GM19023 (cell line): ENCODE measurements around the gene SMURF2.
"Not testable (repeated sequence)": the region's sequence is repeated elsewhere in the genome, so short reads cannot be mapped to it uniquely, and the experiment has no call there.

Source experiments
- ATAC-seq: cut with Tn5 transposase; IDR thresholded peaks from one replicate; pipeline ENCODE4 v1.9.1; 2021; ENCODE audit warnings: mild to moderate bottlenecking, moderate library complexity; ENCODE audit not compliant: unreplicated experiment

Gene SMURF2

DNA sequence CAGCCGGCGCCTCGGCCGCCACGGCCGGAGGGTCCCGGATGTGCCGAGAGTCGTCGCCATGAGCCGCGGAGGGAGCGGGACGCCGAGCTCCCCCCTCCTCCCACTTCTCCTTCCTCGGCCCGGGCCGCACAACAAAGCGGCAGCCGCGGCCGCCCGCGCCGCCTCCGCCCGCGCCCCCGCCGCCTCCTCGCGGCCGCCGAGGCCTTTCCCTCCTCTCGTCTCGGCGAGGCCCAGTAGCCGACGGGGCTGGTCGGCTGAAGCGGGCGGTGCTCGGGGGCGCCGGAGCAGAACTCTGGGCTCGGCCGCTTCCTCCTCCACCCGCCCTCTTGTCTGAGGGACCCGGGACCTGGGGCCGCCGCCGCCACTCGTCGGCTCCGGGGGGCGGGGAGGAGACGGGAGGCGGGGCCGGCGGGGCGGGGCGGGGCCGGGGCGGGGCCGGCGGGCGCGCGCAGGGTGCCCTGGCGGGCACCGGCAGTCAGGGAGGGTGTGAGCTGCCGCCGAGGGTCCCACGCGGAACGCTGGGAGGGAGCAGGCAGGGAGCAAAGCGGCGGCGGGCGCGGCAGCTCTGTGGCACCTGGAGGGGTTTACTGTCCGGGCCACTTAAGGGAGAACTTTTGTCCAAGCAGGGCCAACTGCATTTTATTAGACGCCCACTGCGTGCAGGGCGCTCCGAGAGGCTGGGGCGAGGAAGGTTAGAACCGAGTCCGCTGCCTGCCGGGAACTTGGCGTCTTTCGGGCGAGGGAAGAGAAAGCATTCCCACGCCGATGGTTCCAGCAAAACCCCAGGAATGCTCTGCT, at the start of gene SMURF2:
Gene SMURF2 (minus strand): TSS at position 332 of the 798 bp plus-strand sequence. CDS start 427 bp downstream, outside the sequence.
- ATAC-seq: peak; percentile 85

GRCh38 chr17:64709481-64709880, 47.4 kb upstream of the SMURF2 start:
- ATAC-seq: no peak

DNA sequence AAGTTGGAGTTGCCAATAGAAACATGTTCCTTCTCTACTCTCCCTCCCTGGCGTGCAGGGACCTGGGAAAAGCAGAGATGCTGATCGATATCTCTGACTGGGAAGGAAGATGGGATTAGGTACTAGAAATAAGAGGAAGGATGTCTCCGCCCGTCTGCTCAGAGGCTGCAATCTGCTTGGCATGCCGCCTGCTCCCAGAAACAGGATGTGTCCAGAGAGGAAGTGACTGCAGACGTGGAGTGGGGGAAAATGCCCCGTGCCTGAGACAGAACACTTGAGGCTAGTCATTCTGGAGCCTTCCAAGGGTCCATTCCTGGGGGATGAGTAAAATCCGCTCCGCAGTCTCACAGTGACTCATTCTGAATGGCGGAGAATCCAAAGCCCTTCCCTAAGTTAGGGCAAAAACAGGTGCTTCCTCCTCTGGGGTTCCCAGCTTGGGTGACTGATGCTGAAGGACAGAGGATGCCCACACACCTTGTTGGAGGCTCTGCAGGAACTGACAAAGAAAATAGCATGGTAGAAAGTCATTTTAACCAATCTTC, 45.0 kb upstream of the SMURF2 start:
- no peak for ATAC-seq

DNA sequence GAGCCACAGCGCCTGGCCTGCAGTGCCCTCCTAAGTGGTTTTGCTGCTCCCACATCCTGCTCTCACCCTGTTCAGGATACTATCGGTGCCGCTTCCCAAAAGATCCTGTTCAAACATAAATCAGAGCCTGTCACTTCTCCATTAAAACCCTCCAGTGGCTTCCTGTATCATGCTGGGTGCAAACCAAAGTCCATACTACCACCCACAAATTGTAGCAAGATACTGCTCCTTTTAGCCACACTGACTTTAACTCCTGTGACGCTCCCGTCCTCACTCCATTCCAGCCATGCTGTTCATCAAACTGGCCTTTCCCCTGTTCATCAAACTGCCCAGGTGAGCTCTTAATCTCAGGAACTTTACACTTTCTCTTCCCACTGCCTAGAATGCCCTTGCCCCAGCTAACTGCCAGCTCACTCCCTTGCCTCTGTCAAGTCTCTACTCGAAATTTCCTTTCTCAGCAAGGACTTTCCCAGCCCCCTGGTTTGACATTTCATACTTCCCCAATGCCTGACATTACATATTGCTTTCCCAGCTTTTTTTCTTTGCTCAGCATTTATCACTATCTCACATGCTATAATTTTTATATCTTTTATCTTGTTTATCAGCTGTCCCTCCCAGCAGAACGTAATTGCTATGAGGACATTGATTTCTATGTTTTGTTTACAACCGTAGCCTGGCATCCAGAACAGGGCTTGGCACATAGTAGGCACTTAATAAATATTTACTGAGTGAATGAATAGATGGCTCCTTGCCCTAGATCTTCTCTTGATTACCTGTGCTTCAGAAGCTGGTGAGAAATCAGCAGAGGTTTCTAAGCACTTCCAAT, 44.3 kb upstream of the SMURF2 start:
- ATAC-seq: no peak

DNA sequence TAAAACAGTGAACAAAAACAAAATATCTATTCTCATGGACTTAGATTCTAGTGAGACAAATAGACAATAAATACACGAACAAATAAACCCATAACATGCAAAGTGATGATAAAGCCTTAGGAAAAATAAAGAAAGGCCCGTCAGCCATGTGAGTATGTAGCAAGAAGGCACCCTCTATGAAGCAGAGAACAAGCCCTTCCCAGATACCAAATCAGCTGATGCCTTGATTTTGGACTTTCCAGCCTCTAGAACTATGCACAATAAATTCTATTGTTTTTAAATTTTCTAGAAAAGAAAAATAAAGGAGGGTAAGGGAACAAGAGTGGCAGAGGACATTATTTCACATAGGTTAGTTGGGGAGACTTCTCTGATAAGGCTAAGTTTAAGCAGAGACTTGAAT, 40.7 kb upstream of the SMURF2 start:
- no peak for ATAC-seq

DNA sequence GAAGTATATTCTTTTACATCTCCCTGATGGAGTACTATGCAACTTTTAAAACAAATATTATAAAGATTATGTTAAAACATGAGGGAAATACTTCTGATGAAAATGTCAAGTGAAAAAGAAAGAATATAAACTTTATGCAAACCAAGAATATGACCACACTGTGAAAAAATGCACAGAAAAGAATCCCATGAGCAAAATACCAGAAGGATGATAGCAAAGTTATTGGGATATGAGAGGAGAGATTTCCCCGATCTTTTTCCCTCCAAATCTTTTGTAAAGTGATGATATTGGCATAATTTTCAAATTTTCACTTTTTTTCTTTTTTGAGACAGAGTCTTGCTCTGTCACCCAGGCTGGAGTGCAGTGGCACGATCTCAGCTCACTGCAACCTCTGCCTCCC, 36.6 kb upstream of the SMURF2 start:
- ATAC-seq: no peak

DNA sequence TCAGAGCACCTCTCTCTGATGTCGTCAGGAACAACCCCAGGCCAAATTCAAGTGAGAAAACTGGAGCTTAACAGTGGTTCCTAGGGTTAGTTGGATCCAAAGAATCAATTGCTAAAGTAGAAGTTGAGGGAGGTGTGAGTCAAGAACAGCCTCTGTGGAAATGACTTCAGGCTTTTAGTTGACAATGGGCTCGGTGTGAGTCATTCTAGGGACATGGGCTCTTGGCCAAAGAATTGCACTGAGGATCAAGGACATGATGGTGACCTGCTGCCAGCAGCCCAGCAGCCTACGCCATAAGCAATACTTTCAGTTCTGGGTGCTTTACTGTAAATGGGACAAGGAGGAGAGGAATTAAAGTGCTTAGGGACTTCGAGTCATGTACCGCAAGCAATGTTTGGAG, 32.1 kb upstream of the SMURF2 start:
- ATAC-seq: no peak

- no peak for ATAC-seq
Measured at GRCh38 chr17:64692187-64692586, 30.1 kb upstream of the SMURF2 start.

DNA sequence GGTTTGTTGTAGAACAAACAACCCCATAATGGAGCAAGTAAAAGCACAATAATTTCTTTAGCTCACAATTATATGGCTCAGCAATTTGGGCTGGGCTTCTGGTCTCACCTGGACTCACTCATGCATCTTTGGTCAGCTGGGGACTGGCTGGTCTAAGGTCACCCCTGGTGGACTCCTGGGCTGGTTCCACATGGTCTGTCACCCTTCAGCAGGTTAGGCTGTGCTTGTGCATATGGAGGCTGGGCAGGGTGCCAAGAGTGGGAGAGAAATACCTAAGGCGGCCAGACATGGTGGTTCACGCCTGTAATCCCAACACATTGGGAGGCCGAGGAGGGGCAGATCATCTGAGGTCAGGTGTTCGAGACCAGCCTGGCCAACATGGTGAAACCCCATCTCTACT, 27.0 kb upstream of the SMURF2 start:
- no peak for ATAC-seq

- no peak for ATAC-seq
Measured at GRCh38 chr17:64688481-64688880, 26.4 kb upstream of the SMURF2 start.

DNA sequence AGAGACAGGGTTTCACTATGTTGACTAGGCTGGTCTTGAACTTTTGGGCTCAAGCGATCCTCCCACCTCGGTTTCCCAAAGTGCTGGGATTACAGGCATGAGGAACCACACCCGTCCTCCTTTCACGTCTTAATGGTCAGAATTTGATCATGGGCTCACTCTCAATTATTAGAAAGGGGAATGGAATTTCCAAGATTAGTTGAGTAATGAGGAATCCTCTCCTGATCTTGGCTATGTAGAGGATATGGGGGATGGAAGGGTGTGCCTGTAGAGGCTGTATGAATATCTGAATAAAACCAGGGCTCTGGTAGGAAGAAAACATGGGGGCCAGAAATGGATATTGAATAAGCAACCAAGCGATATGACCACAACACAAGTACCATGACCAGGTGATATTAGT, 25.9 kb upstream of the SMURF2 start:
- ATAC-seq: no peak

- ATAC-seq: no peak
Measured at GRCh38 chr17:64687376-64687775, 25.3 kb upstream of the SMURF2 start.

- no peak for ATAC-seq
Measured at GRCh38 chr17:64686705-64687104, 24.6 kb upstream of the SMURF2 start.

- ATAC-seq: no peak
Measured at GRCh38 chr17:64685705-64686104, 23.6 kb upstream of the SMURF2 start.

DNA sequence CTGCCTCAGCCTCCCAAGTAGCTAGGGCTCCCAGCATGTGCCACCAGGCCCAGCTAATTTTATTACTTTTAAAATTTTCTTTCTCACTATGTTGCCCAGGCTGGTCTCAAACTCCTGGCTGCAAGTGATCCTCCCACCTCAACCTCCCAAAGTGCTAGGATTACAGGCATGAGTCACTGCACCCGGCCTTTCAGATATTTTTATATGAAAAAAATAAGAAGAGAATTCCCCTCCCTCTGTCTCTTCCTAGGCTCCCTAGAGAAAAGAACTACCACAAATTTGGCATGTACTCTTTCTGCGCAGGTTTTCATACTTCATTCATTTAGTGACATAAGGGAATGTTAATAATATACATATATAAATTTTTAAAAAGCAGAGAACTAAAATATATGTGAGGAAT, 21.7 kb upstream of the SMURF2 start:
- ATAC-seq: no peak

GRCh38 chr17:64682261-64683181, 20.4 kb upstream of the SMURF2 start:
- ATAC-seq: no peak

GRCh38 chr17:64679710-64680216, 17.7 kb upstream of the SMURF2 start:
- ATAC-seq: no peak

- ATAC-seq: no peak
Measured at GRCh38 chr17:64676763-64677162, 14.7 kb upstream of the SMURF2 start.

- ATAC-seq: not testable (repeated sequence)
Measured at GRCh38 chr17:64670843-64671590, 8.9 kb upstream of the SMURF2 start.
